ENCODE data around the gene SH3BP5L. TPM values are rescaled to one million over a fixed set of nuclear protein-coding genes. Genes with fewer than 3 reads are reported as not detected.

SH3BP5L gene
- total and polyA plus RNA-seq, 2 of the 13 experiments (the other 11 are each of a cell fraction or from before 2014, with no cell fraction given), result 10.3 to 14.9 TPM

DNA sequence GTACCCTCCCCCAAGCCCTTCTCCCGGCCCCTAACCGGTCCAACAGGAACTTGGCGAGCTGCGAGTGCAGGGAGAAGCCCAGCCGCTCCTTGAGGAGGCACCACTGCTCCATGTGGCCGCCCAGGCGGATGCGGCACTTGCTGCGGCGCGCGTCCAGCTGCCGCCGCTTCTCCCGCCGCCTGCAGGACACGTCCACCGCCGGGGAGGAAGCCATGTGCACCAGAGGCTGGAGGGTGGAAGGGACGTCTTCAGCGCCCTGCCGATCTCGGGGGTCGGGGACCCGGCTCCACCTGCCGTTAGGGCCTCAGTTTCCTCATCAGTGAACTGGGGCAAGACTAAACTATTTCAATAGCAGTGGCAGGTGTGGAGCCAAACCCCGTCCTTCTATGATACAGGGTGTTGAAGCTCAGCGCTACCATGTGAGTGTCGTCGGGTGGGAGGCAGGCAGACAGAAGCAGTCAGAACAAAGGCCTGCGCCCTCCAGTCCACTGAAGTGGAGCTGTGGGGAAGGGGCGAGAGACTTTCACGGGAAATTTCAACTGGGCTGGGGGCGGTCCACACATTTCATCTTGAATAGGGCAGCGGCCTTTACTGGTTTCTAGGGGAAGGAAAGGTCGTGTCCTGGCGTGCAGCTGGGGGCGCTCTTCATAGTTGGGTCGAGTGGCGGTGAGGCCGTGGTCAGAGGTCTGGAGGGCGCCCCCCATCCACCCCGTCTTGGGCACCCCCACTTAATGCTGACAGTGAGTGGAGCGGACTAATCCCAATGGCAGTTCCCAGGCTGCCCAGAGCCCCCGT, 32.6 kb upstream of the SH3BP5L start (continued):
- TF ChIP-seq, protein P1, sequence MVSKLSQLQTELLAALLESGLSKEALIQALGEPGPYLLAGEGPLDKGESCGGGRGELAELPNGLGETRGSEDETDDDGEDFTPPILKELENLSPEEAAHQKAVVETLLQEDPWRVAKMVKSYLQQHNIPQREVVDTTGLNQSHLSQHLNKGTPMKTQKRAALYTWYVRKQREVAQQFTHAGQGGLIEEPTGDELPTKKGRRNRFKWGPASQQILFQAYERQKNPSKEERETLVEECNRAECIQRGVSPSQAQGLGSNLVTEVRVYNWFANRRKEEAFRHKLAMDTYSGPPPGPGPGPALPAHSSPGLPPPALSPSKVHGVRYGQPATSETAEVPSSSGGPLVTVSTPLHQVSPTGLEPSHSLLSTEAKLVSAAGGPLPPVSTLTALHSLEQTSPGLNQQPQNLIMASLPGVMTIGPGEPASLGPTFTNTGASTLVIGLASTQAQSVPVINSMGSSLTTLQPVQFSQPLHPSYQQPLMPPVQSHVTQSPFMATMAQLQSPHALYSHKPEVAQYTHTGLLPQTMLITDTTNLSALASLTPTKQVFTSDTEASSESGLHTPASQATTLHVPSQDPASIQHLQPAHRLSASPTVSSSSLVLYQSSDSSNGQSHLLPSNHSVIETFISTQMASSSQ (IDR thresholded peaks at IDR 0.05; ENCODE audit: low read depth), result no peak
- TF ChIP-seq, protein P1 (CRISPR knock-in tag; IDR thresholded peaks at IDR 0.05; ENCODE audit: borderline replicate concordance), result peak; percentile 40
- TF ChIP-seq ZNF775 (CRISPR knock-in tag; IDR thresholded peaks at IDR 0.05; ENCODE audit: borderline replicate concordance) (0 out of 2 replicates have a peak, but pooled peaks have one; percentile 43), ZMYM3 (CRISPR knock-in tag; IDR thresholded peaks at IDR 0.05) (no peak), SNAI1 (CRISPR knock-in tag; IDR thresholded peaks at IDR 0.05; ENCODE audit: borderline replicate concordance) (0 out of 2 replicates have a peak, but pooled peaks have one; percentile 20), ZNF225 (CRISPR knock-in tag; IDR thresholded peaks at IDR 0.05) (no peak), ZNF598 (CRISPR knock-in tag; IDR thresholded peaks at IDR 0.05; ENCODE audit: borderline replicate concordance) (peak; percentile 26; the same call in 1 of the 2 replicates), MIER3 (CRISPR knock-in tag; IDR thresholded peaks at IDR 0.05; ENCODE audit: borderline replicate concordance) (0 out of 2 replicates have a peak, but pooled peaks have one; percentile 4), SP4 (CRISPR knock-in tag; IDR thresholded peaks at IDR 0.05) (no peak; the same call in 1 of the 2 replicates), CREM (IDR thresholded peaks at IDR 0.05) (no peak), CREM (CRISPR knock-in tag; IDR thresholded peaks at IDR 0.05) (no peak), FOXA3 (CRISPR knock-in tag; IDR thresholded peaks at IDR 0.05) (0 out of 2 replicates have a peak, but pooled peaks have one; percentile 15), DR1 (CRISPR knock-in tag; IDR thresholded peaks at IDR 0.05) (no peak), ZNF263 (CRISPR knock-in tag; IDR thresholded peaks at IDR 0.05) (no peak)
- TF ChIP-seq, protein P2, sequence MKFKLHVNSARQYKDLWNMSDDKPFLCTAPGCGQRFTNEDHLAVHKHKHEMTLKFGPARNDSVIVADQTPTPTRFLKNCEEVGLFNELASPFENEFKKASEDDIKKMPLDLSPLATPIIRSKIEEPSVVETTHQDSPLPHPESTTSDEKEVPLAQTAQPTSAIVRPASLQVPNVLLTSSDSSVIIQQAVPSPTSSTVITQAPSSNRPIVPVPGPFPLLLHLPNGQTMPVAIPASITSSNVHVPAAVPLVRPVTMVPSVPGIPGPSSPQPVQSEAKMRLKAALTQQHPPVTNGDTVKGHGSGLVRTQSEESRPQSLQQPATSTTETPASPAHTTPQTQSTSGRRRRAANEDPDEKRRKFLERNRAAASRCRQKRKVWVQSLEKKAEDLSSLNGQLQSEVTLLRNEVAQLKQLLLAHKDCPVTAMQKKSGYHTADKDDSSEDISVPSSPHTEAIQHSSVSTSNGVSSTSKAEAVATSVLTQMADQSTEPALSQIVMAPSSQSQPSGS (CRISPR knock-in tag; IDR thresholded peaks at IDR 0.05), result no peak
- TF ChIP-seq, protein P3, sequence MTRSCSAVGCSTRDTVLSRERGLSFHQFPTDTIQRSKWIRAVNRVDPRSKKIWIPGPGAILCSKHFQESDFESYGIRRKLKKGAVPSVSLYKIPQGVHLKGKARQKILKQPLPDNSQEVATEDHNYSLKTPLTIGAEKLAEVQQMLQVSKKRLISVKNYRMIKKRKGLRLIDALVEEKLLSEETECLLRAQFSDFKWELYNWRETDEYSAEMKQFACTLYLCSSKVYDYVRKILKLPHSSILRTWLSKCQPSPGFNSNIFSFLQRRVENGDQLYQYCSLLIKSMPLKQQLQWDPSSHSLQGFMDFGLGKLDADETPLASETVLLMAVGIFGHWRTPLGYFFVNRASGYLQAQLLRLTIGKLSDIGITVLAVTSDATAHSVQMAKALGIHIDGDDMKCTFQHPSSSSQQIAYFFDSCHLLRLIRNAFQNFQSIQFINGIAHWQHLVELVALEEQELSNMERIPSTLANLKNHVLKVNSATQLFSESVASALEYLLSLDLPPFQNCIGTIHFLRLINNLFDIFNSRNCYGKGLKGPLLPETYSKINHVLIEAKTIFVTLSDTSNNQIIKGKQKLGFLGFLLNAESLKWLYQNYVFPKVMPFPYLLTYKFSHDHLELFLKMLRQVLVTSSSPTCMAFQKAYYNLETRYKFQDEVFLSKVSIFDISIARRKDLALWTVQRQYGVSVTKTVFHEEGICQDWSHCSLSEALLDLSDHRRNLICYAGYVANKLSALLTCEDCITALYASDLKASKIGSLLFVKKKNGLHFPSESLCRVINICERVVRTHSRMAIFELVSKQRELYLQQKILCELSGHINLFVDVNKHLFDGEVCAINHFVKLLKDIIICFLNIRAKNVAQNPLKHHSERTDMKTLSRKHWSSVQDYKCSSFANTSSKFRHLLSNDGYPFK (CRISPR knock-in tag; IDR thresholded peaks at IDR 0.05; ENCODE audit: borderline replicate concordance), result peak; percentile 41; the same call in 1 of the 2 replicates
- TF ChIP-seq, protein P4, sequence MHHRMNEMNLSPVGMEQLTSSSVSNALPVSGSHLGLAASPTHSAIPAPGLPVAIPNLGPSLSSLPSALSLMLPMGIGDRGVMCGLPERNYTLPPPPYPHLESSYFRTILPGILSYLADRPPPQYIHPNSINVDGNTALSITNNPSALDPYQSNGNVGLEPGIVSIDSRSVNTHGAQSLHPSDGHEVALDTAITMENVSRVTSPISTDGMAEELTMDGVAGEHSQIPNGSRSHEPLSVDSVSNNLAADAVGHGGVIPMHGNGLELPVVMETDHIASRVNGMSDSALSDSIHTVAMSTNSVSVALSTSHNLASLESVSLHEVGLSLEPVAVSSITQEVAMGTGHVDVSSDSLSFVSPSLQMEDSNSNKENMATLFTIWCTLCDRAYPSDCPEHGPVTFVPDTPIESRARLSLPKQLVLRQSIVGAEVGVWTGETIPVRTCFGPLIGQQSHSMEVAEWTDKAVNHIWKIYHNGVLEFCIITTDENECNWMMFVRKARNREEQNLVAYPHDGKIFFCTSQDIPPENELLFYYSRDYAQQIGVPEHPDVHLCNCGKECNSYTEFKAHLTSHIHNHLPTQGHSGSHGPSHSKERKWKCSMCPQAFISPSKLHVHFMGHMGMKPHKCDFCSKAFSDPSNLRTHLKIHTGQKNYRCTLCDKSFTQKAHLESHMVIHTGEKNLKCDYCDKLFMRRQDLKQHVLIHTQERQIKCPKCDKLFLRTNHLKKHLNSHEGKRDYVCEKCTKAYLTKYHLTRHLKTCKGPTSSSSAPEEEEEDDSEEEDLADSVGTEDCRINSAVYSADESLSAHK (CRISPR knock-in tag; IDR thresholded peaks at IDR 0.05; ENCODE audit: borderline replicate concordance), result no peak
